Neural cell (in vitro differentiated cells): Measurements from ENCODE around the gene APBB2. TPM values are rescaled to one million over a fixed set of nuclear protein-coding genes. Genes with fewer than 3 reads are reported as not detected.

ENCODE experiments used
- H2AFZ ChIP-seq: fragments of 200-600, 300-800 bp; sonication (generic), shearing (Covaris generic); 2 replicates; pipeline ENCODE4 v1.6.0; 2014; ENCODE audit warnings: low read depth, mild to moderate bottlenecking, antibody characterized with exemption, low read length, moderate library complexity
- H3F3A ChIP-seq: fragments of 200-600 bp; shearing (Covaris generic); 2 replicates; pipeline ENCODE4 v1.6.1; 2016; ENCODE audit warnings: mild to moderate bottlenecking, moderate library complexity, mixed read lengths, antibody characterized with exemption, low read length; ENCODE audit not compliant: insufficient read depth, poor library complexity, severe bottlenecking
- H3K27ac ChIP-seq: fragments of 200-600, 300-800 bp; sonication (generic), shearing (Covaris generic); 2 replicates; pipeline ENCODE4 v1.5.1; 2014; ENCODE audit warnings: mild to moderate bottlenecking, low read length, moderate library complexity
- H3K27me3 ChIP-seq: fragments of 300-800, 200-600 bp; sonication (generic), shearing (Covaris generic); 2 replicates; pipeline ENCODE4 v1.6.0; 2014; ENCODE audit warnings: mild to moderate bottlenecking, low read depth, low read length, moderate library complexity; ENCODE audit not compliant: insufficient read depth
- H3K36me3 ChIP-seq: fragments of 300-800, 200-600 bp; sonication (generic), shearing (Covaris generic); 2 replicates; pipeline ENCODE4 v1.5.1; 2014; ENCODE audit warnings: mild to moderate bottlenecking, antibody characterized with exemption, low read length, moderate library complexity; ENCODE audit not compliant: insufficient read depth
- H3K4me2 ChIP-seq: fragments of 300-800, 200-600 bp; sonication (generic), shearing (Covaris generic); 2 replicates; pipeline ENCODE4 v1.6.0; 2014; ENCODE audit warnings: mild to moderate bottlenecking, low read length
- H3K4me3 ChIP-seq: fragments of 300-800, 200-600 bp; sonication (generic), shearing (Covaris generic); 2 replicates; pipeline ENCODE4 v1.5.1; 2014; ENCODE audit warnings: mild to moderate bottlenecking, low read length, moderate library complexity
- H3K79me2 ChIP-seq: fragments of 200-600 bp; shearing (Covaris generic); replicated peaks from 2 replicates; pipeline ENCODE4 v1.6.0; 2014; ENCODE audit warnings: mild to moderate bottlenecking, low read length, moderate library complexity; ENCODE audit not compliant: insufficient read depth
- H3K9ac ChIP-seq: fragments of 300-800, 200-600 bp; sonication (generic), shearing (Covaris generic); 2 replicates; pipeline ENCODE4 v1.6.1; 2016; ENCODE audit warnings: mild to moderate bottlenecking, low read length, mixed read lengths
- H3K9me2 ChIP-seq: fragments of 200-600 bp; shearing (Covaris generic); 2 replicates; pipeline ENCODE4 v1.6.1; 2016; ENCODE audit warnings: mild to moderate bottlenecking, low read length, mixed read lengths; ENCODE audit not compliant: insufficient read depth
- H3K9me3 ChIP-seq: fragments of 200-600, 300-800 bp; sonication (generic), shearing (Covaris generic); 2 replicates; pipeline ENCODE4 v1.6.1; 2016; ENCODE audit warnings: mild to moderate bottlenecking, mixed run types, low read length, moderate library complexity, mixed read lengths
- H4K20me1 ChIP-seq: fragments of 200-600 bp; shearing (Covaris generic); 2 replicates; pipeline ENCODE4 v1.6.1; 2016; ENCODE audit warnings: mild to moderate bottlenecking, mixed run types; ENCODE audit not compliant: insufficient read depth
- CTCF ChIP-seq: fragments of 450-650 bp; IDR thresholded peaks from 2 replicates; pipeline ENCODE4 v1.5.1; 2014; ENCODE audit warnings: antibody characterized with exemption, mild to moderate bottlenecking, moderate library complexity; ENCODE audit not compliant: poor library complexity, severe bottlenecking
- EP300 ChIP-seq: fragments of 450-650 bp; conservative IDR thresholded peaks from 2 replicates; pipeline ENCODE4 v1.6.1; 2014; ENCODE audit warnings: antibody characterized with exemption, mild to moderate bottlenecking, moderate library complexity; ENCODE audit not compliant: poor library complexity, severe bottlenecking
- EZH2 ChIP-seq: fragments of 200-600, 300-800 bp; shearing (Covaris generic), sonication (generic); IDR thresholded peaks from 2 replicates; pipeline ENCODE4 v1.6.1; 2014; ENCODE audit warnings: antibody characterized with exemption, low read length, borderline replicate concordance, mild to moderate bottlenecking; ENCODE audit not compliant: insufficient read depth, poor library complexity, severe bottlenecking
- MXI1 ChIP-seq: fragments of 450-650 bp; conservative IDR thresholded peaks from 2 replicates; pipeline ENCODE4 v1.6.1; 2014; ENCODE audit warnings: antibody characterized with exemption, mild to moderate bottlenecking; ENCODE audit not compliant: poor library complexity, severe bottlenecking
- POLR2AphosphoS5 ChIP-seq: IDR thresholded peaks from 2 replicates; pipeline ENCODE4 v1.6.1; 2012
- RAD21 ChIP-seq: fragments of 450-650 bp; conservative IDR thresholded peaks from 2 replicates; pipeline ENCODE4 v1.6.1; 2014; ENCODE audit warnings: antibody characterized with exemption, mild to moderate bottlenecking, moderate library complexity
- REST ChIP-seq: IDR thresholded peaks from 2 replicates; pipeline ENCODE4 v1.6.1; 2012; ENCODE audit warnings: borderline replicate concordance
- SMC3 ChIP-seq: fragments of 450-650 bp; conservative IDR thresholded peaks from 2 replicates; pipeline ENCODE4 v1.6.1; 2014; ENCODE audit warnings: antibody characterized with exemption, mild to moderate bottlenecking, moderate library complexity; ENCODE audit not compliant: poor library complexity
- TAF1 ChIP-seq: IDR thresholded peaks from 2 replicates; pipeline ENCODE4 v1.6.1; 2012; ENCODE audit warnings: low read depth
- polyA plus RNA-seq: library from polyadenylated mRNA; depleted of rRNA; stranded (reverse); fragments of >200 nt; gene quantifications from 2 replicates; pipeline ENCODE4 v1.2.3, GENCODE V29; 2014

The APBB2 gene
- polyA plus RNA-seq, 1 donor from 2014 or later: 41.9 TPM

GRCh38 chr4:41176340-41176739, 38.0 kb downstream of the APBB2 start:
- no peak for TF ChIP-seq POLR2AphosphoS5
- Histone ChIP-seq H3K79me2 (peaks cover 11% of the 10 kb centered on the region), H3K9me3 (no peaks in the 10 kb centered on the region), H3F3A (no peaks in the 10 kb centered on the region), H3K4me2 (no peak overlapping the region), H3K4me3 (no peak overlapping the region), H3K9ac (no peak overlapping the region), H3K9me2 (no peaks in the 10 kb centered on the region), H2AFZ (no peak overlapping the region), H4K20me1 (no peaks in the 10 kb centered on the region), H3K27me3 (no peaks in the 10 kb centered on the region), H3K36me3 (no peaks in the 10 kb centered on the region), H3K27ac (no peak overlapping the region)

- no peaks in the 10 kb centered on the region for H4K20me1 ChIP-seq
- H3K4me2 ChIP-seq: no peak overlapping the region
- H3K27ac ChIP-seq: no peak overlapping the region
- H3F3A ChIP-seq: no peaks in the 10 kb centered on the region
- no peaks in the 10 kb centered on the region for H3K9me2 ChIP-seq
- no peak overlapping the region for H3K9ac ChIP-seq
- peaks cover 11% of the 10 kb centered on the region for H3K79me2 ChIP-seq
- no peak overlapping the region for H3K4me3 ChIP-seq
- TF ChIP-seq RAD21: no peak
- TF ChIP-seq POLR2AphosphoS5: no peak
- no peak for TF ChIP-seq SMC3
- no peak for TF ChIP-seq EZH2
- no peak for TF ChIP-seq REST
- TF ChIP-seq CTCF: no peak
- TF ChIP-seq EP300: no peak
- no peak for TF ChIP-seq MXI1
- no peaks in the 10 kb centered on the region for H3K9me3 ChIP-seq
- H2AFZ ChIP-seq: no peak overlapping the region
- no peaks in the 10 kb centered on the region for H3K36me3 ChIP-seq
- H3K27me3 ChIP-seq: no peaks in the 10 kb centered on the region
These were observed 38.5 kb downstream of the APBB2 start for GRCh38 chr4:41175794-41176193.

- Histone ChIP-seq H3K4me3 (no peak overlapping the region), H3K27me3 (no peaks in the 10 kb centered on the region), H3K9me2 (no peaks in the 10 kb centered on the region), H3K36me3 (no peaks in the 10 kb centered on the region), H3K27ac (no peak overlapping the region), H3K9ac (no peak overlapping the region), H3K9me3 (no peaks in the 10 kb centered on the region), H3K4me2 (no peak overlapping the region), H3K79me2 (peaks cover 10% of the 10 kb centered on the region), H4K20me1 (no peaks in the 10 kb centered on the region), H3F3A (no peaks in the 10 kb centered on the region), H2AFZ (no peak overlapping the region)
- TF ChIP-seq RAD21: no peak
- TF ChIP-seq SMC3: no peak
- no peak for TF ChIP-seq REST
- TF ChIP-seq MXI1: no peak
- no peak for TF ChIP-seq EP300
- TF ChIP-seq TAF1: no peak
- no peak for TF ChIP-seq POLR2AphosphoS5
- TF ChIP-seq CTCF: no peak
- no peak for TF ChIP-seq EZH2
These were observed 39.9 kb downstream of the APBB2 start for GRCh38 chr4:41174444-41174843.
